ENCODE measurements around the gene RELN. TPM values are rescaled to one million over a fixed set of nuclear protein-coding genes. Genes with fewer than 3 reads are reported as not detected.

The RELN gene
- total RNA-seq, 1 experiment from 2014 or later: 0.02 TPM

DNA sequence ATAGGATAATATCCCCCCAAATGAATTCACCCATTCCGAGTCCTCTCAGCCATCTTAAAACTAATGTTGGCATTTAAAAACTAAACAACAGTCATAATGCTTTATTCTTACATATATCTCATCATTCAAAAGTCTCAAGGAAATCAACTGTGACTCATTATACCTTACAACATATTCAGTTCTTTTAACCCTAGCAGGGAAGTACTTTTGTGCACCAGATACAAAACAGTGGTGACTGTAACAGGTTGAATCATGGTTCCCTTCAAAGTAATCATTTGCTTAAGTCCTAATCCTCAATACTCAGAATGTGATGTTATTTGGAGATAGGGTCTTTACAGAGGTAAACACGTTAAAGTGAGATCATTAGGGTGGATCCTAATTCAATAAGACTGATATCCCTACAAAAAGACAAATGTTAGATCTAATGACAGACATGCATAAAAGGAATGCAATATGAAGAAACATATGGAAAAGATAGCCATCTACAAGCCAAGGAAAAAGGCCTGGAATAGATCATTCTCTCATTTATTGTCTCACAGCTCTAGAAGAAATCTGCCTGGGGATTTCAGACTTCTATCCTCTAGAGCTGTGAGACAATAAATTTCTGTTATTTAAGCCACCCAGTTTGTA is 42.3 kb downstream of the RELN start:
- Histone ChIP-seq H2BK12ac (ENCODE audit: insufficient read length, low read depth, low read length) (no peak overlapping the region), H3K18ac (ENCODE audit: insufficient read length, low read depth, low read length) (no peak overlapping the region), H3K27ac (ENCODE audit: insufficient read length, low read depth, low read length) (no peak overlapping the region), H4K5ac (ENCODE audit: insufficient read length, low read depth, low read length) (no peak overlapping the region), H3K9me3 (ENCODE audit: control insufficient read depth, low read depth, low read length) (no peaks in the 10 kb centered on the region), H4K8ac (replicated peaks; ENCODE audit: insufficient read length, low read depth, low read length) (no peak overlapping the region), H2AK5ac (ENCODE audit: insufficient read length, low read length) (no peak overlapping the region), H4K20me1 (ENCODE audit: control insufficient read depth, insufficient read depth, insufficient read length) (no peaks in the 10 kb centered on the region), H3K4ac (ENCODE audit: low read depth, low read length) (no peak overlapping the region), H3K23ac (ENCODE audit: insufficient read length, low read depth, low read length) (no peak overlapping the region), H3K56ac (ENCODE audit: insufficient read length, low read depth, low read length) (no peak overlapping the region), H3K14ac (ENCODE audit: insufficient read depth, low read length) (no peak overlapping the region), H3K79me2 (ENCODE audit: insufficient read depth, low read length) (no peaks in the 10 kb centered on the region), H3K27me3 (ENCODE audit: insufficient read depth, low read length) (no peaks in the 10 kb centered on the region), H3K4me2 (ENCODE audit: insufficient read depth, insufficient read length, low read length) (no peak overlapping the region), H2BK15ac (ENCODE audit: low read depth, low read length) (no peak overlapping the region), H2AFZ (ENCODE audit: low read length) (no peak overlapping the region), H3K23me2 (ENCODE audit: insufficient read length, low read depth, low read length, poor library complexity, severe bottlenecking) (no peaks in the 10 kb centered on the region), H3K4me1 (ENCODE audit: insufficient read depth, low read length) (no peaks in the 10 kb centered on the region), H2BK120ac (ENCODE audit: low read depth, low read length, poor library complexity, severe bottlenecking) (no peak overlapping the region), H3K79me1 (ENCODE audit: insufficient read depth, low read depth, low read length, poor library complexity, severe bottlenecking) (no peaks in the 10 kb centered on the region), H2BK20ac (ENCODE audit: low read depth, low read length, poor library complexity, severe bottlenecking) (no peak overlapping the region), H4K91ac (ENCODE audit: insufficient read length, low read depth, low read length) (no peak overlapping the region), H2BK5ac (ENCODE audit: insufficient read length, low read length) (no peak overlapping the region), H3K9ac (ENCODE audit: extremely low read depth, insufficient read length, low read length) (no peak overlapping the region), H3T11ph (ENCODE audit: low read length) (no peak overlapping the region)
- peaks cover 0 to 6% of the 10 kb centered on the region in 2 experiments; a peak in 1 of 4 replicates for H3K4me1 Mint-ChIP-seq
- TF ChIP-seq, protein P1, sequence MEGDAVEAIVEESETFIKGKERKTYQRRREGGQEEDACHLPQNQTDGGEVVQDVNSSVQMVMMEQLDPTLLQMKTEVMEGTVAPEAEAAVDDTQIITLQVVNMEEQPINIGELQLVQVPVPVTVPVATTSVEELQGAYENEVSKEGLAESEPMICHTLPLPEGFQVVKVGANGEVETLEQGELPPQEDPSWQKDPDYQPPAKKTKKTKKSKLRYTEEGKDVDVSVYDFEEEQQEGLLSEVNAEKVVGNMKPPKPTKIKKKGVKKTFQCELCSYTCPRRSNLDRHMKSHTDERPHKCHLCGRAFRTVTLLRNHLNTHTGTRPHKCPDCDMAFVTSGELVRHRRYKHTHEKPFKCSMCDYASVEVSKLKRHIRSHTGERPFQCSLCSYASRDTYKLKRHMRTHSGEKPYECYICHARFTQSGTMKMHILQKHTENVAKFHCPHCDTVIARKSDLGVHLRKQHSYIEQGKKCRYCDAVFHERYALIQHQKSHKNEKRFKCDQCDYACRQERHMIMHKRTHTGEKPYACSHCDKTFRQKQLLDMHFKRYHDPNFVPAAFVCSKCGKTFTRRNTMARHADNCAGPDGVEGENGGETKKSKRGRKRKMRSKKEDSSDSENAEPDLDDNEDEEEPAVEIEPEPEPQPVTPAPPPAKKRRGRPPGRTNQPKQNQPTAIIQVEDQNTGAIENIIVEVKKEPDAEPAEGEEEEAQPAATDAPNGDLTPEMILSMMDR (conservative IDR thresholded peaks at IDR 0.05): no peak
- H3K9me3 Mint-ChIP-seq: peaks cover 0 to 4% of the 10 kb centered on the region in 2 experiments; a peak in 1 of 5 replicates
- DNase-seq: no peak
- H3K27me3 Mint-ChIP-seq (ENCODE audit: low read depth): peaks cover 3% of the 10 kb centered on the region; the same call in 1 of the 2 replicates
- no peaks in the 10 kb centered on the region for H3K36me3 Mint-ChIP-seq (ENCODE audit: insufficient read depth in 1 of 3, low read depth in 3 of 3)
- H3K27ac Mint-ChIP-seq: no peak overlapping the region
- WGBS (ENCODE audit: extremely low coverage, insufficient read length, low lambda C conversion rate): no CpG with 5 or more reads among the region's 2 CpGs
- H3K4me3 Mint-ChIP-seq: no peak overlapping the region

Measured in H9 (cell line).